ENCODE measurements around the gene NLGN3.
A peak's percentile ranks its signal among the peaks of the same experiment; 100 is the strongest.

GRCh38 chrX:71181910-71182799 is 37.5 kb downstream of the NLGN3 start:
- TF ChIP-seq POLR2A (IDR thresholded peaks at IDR 0.05) (peak; percentile 48 to 64), CTCF (IDR thresholded peaks at IDR 0.05) (no peak)
